Posterior vena cava (tissue), 2 donors: ENCODE results near the gene HDAC8. TPM values are rescaled to one million over a fixed set of nuclear protein-coding genes. Genes with fewer than 3 reads are reported as not detected.
"Not testable (repeated sequence)": the region's sequence is repeated elsewhere in the genome, so short reads cannot be mapped to it uniquely, and the experiment has no call there.

Experiments used
- DNase-seq: peaks from one replicate; pipeline ENCODE4 v3.0.0-alpha.2; 2020; ENCODE audit warnings: low spot score
- intact Hi-C, 2 donors: fragments of 100-400 bp; cut with DNase I; formaldehyde crosslinking; loops; one replicate each; pipeline versions ENCODE4 v1.14.1 to v1.14.2; 2022 to 2023
- total RNA-seq, 2 donors: library from RNA; stranded (reverse); fragmentation: NEBNext Ultra II Directional; extraction: Animal tissue kit (Norgen Biotek cat#: 25700); gene quantifications; one replicate each; pipeline ENCODE4 v1.2.1, GENCODE V29; 2021
- donor health status: DM: yes; HTN: yes; CAD: no.
- donor health status: DM: yes; HTN: yes; CAD: no.

The HDAC8 gene
- total RNA-seq, 2 donors from 2014 or later: 24.7 to 25.6 TPM

- intact Hi-C loops: no loop called here
- DNase-seq: no peak
Measured at GRCh38 chrX:72348247-72348979, 224.2 kb downstream of the HDAC8 start.

- intact Hi-C loops: no loop called here
- no peak for DNase-seq
Measured at GRCh38 chrX:72347366-72347765, 225.3 kb downstream of the HDAC8 start.

- intact Hi-C loops: no loop called here
- DNase-seq: no peak
Measured at GRCh38 chrX:72346302-72346949, 226.2 kb downstream of the HDAC8 start.

- intact Hi-C loops: no loop called here
- DNase-seq: no peak
Measured at GRCh38 chrX:72340626-72341025, 232.0 kb downstream of the HDAC8 start.

- intact Hi-C loops: no loop called here
Measured at GRCh38 chrX:72340041-72340440, 232.6 kb downstream of the HDAC8 start.

GRCh38 chrX:72330131-72330530, 242.5 kb downstream of the HDAC8 start:
- intact Hi-C loops: no loop called here
- DNase-seq: no peak

More at GRCh38 chrX:72340041-72340440, 232.6 kb downstream of the HDAC8 start:
- no peak for DNase-seq

- DNase-seq: no peak
- intact Hi-C loops: no loop called here
Measured at GRCh38 chrX:72326605-72327300, 245.9 kb downstream of the HDAC8 start.

- intact Hi-C loops, DNase-seq: not testable (repeated sequence)
Measured at GRCh38 chrX:72319651-72320050, 253.0 kb downstream of the HDAC8 start.

GRCh38 chrX:72317139-72317538, 255.5 kb downstream of the HDAC8 start:
- intact Hi-C loops: no loop called here

GRCh38 chrX:72316408-72317110, 256.1 kb downstream of the HDAC8 start:
- intact Hi-C loops: no loop called here
- no peak for DNase-seq

More at GRCh38 chrX:72317139-72317538, 255.5 kb downstream of the HDAC8 start:
- no peak for DNase-seq

GRCh38 chrX:72314881-72315280, 257.8 kb downstream of the HDAC8 start:
- intact Hi-C loops: no loop called here
- no peak for DNase-seq

- intact Hi-C loops: loop anchor here in 1 of 2 donors (1.0 kb wide), 1 partner anchor 39 kb away; no protein-coding TSS in a partner anchor
- no peak for DNase-seq
Measured at GRCh38 chrX:72313707-72314641, 258.7 kb downstream of the HDAC8 start.

- DNase-seq: no peak
- intact Hi-C loops: no loop called here
Measured at GRCh38 chrX:72312311-72312940, 260.2 kb downstream of the HDAC8 start.

GRCh38 chrX:72309297-72310071, 263.2 kb downstream of the HDAC8 start:
- intact Hi-C loops: no loop called here
- DNase-seq: no peak

GRCh38 chrX:72308566-72309296, 263.9 kb downstream of the HDAC8 start:
- intact Hi-C loops: no loop called here
- DNase-seq: peak; percentile 85

- DNase-seq: no peak
- intact Hi-C loops: no loop called here
Measured at GRCh38 chrX:72308209-72308565, 264.5 kb downstream of the HDAC8 start.

GRCh38 chrX:72307646-72308051, 265.0 kb downstream of the HDAC8 start:
- intact Hi-C loops: no loop called here
- DNase-seq: no peak
